Measurements from ENCODE around the gene CPA1. TPM values are rescaled to one million over a fixed set of nuclear protein-coding genes. Genes with fewer than 3 reads are reported as not detected.

CPA1 gene
- total RNA-seq, 1 donor from 2014 or later: not detected

DNA sequence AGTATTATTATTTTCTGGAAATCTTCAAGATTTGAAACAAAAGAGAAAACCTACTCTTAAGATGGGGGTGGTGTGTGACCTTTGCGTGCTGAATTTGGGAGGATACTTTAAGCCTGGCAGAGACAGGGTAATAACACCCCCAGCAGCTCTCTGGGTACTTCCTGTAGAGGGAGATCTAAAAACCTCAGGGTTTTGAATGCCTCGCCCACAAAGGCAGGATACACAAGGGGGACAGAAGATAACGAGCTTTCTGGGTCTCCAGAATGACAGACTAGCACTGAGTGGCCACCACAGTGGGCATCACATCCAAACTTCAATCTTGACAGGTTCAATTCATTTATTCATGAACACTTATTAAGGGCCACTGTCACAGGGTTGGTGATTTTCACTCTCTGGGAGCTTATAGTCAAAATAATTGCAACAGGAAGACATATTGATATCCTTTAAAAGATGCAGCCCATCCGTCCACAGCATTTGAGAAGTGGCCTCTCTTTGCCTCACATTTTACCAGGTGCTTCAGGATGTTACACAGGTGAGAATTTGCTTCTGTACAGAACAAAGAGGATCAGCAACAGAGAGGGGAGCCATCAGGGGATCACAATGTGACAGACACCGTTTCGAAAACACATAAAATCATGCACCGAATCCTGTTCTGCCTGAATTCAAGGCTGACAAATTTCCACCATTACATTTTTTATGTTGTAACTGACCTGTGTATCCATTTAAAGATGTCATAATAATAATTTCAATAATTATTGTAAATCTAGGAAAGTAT, 14.3 kb downstream of the CPA1 start:
- intact Hi-C loops (cut with micrococcal nuclease): loop anchor here (2.0 to 10.0 kb wide), 2 partner anchors 20 to 50 kb away; partner anchors contain the start of gene CEP41

DNA sequence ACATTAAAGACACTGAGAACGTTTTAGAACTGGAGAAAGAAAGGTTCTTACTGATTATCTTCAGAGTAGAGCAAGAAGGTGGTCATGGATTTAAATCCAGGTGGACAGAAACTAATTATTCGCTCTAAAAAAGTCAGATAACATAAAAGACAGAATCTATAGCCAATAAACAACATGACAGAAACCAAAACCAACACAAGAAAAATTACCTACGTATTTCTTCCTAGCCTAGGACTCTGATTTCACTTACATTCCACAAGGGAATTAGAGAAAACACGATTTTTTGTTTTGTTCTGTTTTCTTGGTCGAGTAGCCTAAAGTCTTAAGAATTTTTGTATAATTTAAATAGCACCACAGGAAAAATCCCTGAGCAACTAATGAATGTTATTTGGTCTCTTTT, 15.1 kb downstream of the CPA1 start:
- intact Hi-C loops (cut with micrococcal nuclease): loop anchor here (2.0 to 10.0 kb wide), 2 partner anchors 19 to 49 kb away; partner anchors contain the start of gene CEP41

- intact Hi-C loops (cut with micrococcal nuclease): loop anchor here (10.0 kb wide), 1 partner anchor 49 kb away; the partner anchor contains the start of gene CEP41
Measured at GRCh38 chr7:130396109-130396508, 15.8 kb downstream of the CPA1 start.

DNA sequence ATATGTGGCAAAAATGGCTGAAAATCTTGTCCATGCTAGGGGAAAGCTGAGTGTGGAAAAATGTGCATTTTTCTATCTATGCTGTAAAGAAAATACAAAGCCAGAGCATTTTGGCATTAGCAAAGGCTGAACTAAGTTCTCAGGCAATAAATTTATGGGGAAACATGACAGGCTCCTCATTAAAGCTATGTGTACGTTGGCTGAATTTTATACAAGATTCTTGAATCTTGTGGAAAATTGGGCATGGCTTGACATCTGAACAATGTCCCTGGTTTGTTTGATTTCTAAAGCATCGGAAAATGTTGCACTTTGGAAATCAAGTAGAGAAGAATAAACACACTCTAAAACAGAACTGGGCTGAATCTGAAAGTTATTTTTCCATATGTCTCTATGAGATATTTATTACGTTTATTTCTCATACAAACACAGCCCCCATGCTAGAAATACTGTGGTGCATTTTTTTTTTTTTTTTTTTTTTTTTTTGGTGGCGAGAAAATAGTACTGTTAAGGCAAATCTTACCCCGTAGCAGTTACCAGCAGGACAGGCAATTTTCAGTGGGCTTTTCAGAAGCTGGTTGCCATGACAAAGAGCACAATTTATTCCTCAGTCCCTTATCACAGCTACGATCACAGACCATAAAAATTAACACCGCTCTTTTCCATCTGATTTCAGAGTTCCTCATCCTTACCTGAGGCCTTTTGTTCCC, 16.9 kb downstream of the CPA1 start:
- intact Hi-C loops (cut with micrococcal nuclease): loop anchor here (10.0 kb wide), 1 partner anchor 48 kb away; the partner anchor contains the start of gene CEP41

DNA sequence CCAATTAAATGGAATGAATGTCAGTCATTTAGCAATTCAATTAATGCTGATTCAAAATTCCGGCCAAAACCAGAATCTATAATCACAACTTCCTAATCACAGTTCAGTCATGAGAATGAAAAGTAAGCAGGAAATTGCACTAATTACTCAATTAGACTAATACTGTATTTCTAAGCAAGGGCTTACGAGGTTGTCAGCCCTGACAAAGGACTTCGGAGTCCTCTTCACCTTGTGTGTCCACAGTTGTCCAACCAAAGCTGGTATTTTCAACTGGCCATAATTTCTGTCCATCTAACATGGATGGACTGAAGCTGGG, 17.4 kb downstream of the CPA1 start:
- intact Hi-C loops (cut with micrococcal nuclease): loop anchor here (10.0 kb wide), 1 partner anchor 47 kb away; the partner anchor contains the start of gene CEP41

DNA sequence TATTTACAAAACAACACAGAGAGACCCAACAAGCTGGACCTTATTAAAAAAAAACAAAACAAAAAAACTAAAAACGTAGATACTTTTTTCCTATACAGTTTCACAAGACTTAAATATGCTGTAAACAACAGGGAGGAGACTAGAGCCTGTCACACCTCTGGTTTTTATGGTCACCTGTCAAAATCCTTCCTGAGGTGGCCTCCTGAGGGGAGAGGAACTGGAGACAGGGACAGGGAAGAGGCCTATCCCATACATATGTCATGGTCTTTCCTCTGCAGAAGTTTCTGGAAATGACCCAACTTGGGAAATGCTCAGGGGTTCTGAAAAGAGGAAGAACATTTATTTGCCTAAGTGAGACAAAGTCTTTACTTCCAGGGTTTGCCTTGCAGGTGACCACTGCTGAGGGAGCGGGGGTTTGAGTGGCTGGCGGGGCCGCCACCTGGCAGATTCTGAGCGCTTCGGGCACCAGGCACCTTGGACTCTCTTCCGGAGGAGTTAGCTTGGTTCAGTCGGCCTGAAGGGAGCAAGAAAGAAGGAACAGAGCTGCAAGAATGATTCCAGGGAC, 18.3 kb downstream of the CPA1 start:
- intact Hi-C loops (cut with micrococcal nuclease): loop anchor here (10.0 kb wide), 1 partner anchor 46 kb away; the partner anchor contains the start of gene CEP41

DNA sequence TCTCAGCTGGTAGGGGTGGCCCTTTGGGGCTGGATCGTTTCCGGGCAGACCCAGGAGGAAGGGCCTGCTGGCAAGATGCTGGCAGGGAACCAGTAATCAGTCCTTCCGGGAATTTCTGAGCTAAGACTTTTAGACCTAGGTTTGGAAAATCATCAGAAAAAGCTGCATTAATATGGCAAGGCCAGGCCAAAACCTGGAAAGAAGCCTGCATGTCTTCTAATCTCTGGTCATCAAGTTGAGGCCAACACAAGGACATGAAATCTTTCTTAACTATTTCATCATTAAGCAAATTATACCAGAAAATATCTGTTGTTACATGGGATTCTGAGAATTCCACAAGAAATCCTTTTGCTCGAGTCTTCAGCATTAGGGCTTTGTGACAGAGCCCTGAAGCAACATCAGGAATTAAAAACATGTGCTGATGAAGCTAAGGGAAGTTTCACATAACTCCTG, 19.9 kb downstream of the CPA1 start:
- intact Hi-C loops (cut with micrococcal nuclease): no loop called here

DNA sequence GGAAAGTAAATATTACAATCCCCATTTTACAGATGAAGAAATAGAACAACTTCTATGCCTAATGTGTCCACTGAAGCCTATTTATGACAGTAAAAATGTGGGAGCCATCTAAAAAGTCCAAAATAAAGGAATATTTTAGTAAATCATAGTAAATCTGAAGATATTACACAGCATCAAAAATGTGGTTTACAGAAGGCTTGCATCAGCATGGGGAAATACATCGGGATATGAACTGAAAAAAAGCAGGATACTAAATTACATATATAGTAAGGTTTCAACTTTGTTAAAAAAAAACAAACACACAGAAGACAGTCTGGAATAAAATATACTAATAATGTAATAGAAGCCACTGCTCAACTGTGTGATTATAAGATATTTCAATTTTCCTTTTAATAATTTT, 20.8 kb downstream of the CPA1 start:
- intact Hi-C loops (cut with micrococcal nuclease): no loop called here

- intact Hi-C loops (cut with micrococcal nuclease): no loop called here
Measured at GRCh38 chr7:130401578-130401977, 21.3 kb downstream of the CPA1 start.

GRCh38 chr7:130405003-130405402, 24.7 kb downstream of the CPA1 start:
- intact Hi-C loops (cut with micrococcal nuclease): no loop called here

GRCh38 chr7:130409067-130409711, 28.9 kb downstream of the CPA1 start:
- intact Hi-C loops (cut with micrococcal nuclease): no loop called here

GRCh38 chr7:130409712-130410072, 29.4 kb downstream of the CPA1 start:
- intact Hi-C loops (cut with micrococcal nuclease): no loop called here

- intact Hi-C loops (cut with micrococcal nuclease): no loop called here
Measured at GRCh38 chr7:130410868-130411541, 30.7 kb downstream of the CPA1 start.

- intact Hi-C loops (cut with micrococcal nuclease): no loop called here
Measured at GRCh38 chr7:130413201-130413600, 32.9 kb downstream of the CPA1 start.

DNA sequence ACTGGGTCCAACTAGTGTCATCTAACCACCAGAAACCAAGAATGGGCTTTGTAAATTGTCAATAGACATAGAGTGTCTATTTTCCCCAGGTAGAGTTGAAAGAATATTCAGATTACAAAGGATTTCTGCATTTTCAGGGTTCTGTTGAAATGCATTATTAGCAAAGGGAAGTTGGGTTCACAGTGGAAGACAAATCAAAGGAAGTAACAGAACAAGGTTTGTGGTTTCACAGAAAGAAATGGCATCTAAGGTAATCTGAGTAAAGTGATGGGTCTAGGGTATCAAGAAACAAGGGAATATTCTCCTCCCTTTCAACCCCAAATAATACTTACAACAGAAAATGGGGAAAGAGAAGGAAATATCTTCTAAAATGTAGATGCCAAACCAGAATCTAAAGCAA, 34.7 kb downstream of the CPA1 start:
- intact Hi-C loops (cut with micrococcal nuclease): loop anchor here (2.0 to 5.0 kb wide), 2 partner anchors 20 to 42 kb away; no protein-coding TSS in a partner anchor

DNA sequence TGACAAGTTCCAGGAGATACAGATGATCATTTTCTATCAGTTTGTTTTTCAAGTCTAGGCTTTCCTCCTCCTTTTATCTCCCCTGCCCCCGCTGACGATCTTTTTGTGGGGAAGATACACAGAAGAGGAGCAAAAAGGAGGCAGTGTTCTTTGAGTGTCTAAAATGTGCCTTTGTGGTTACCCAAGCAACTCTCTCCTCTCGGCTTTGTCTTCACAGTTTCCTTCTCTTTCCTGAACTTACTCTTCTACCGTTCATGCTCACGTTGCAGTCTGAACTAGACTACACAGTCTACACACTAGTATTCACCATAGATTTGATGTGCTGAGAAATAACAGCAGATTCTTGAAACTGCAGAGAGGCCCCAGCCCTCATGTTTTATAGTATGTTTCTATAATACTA, 36.9 kb downstream of the CPA1 start:
- intact Hi-C loops (cut with micrococcal nuclease): loop anchor here (5.0 kb wide), 1 partner anchor 40 kb away; no protein-coding TSS in a partner anchor

- intact Hi-C loops (cut with micrococcal nuclease): loop anchor here (5.0 kb wide), 1 partner anchor 39 kb away; no protein-coding TSS in a partner anchor
Measured at GRCh38 chr7:130418306-130418705, 38.0 kb downstream of the CPA1 start.

DNA sequence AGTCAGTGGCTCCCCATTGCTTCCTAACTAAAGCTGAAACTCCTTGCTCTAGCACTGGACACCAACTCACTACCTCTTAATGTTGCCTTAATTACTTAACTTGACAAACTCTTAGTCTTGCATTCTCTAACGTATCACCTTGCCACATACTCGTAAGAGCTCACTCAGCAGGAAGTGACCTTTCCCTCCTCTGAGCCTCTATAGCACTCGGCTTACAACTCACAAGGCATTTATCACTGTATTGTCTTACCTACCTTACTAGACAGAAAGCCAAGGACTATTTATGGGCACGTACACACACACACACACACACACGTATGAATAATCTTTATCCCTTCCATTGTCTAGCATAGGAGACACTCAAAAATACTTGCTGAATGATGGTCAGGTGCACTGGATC, 39.4 kb downstream of the CPA1 start:
- intact Hi-C loops (cut with micrococcal nuclease): loop anchor here (5.0 kb wide), 1 partner anchor 38 kb away; no protein-coding TSS in a partner anchor

DNA sequence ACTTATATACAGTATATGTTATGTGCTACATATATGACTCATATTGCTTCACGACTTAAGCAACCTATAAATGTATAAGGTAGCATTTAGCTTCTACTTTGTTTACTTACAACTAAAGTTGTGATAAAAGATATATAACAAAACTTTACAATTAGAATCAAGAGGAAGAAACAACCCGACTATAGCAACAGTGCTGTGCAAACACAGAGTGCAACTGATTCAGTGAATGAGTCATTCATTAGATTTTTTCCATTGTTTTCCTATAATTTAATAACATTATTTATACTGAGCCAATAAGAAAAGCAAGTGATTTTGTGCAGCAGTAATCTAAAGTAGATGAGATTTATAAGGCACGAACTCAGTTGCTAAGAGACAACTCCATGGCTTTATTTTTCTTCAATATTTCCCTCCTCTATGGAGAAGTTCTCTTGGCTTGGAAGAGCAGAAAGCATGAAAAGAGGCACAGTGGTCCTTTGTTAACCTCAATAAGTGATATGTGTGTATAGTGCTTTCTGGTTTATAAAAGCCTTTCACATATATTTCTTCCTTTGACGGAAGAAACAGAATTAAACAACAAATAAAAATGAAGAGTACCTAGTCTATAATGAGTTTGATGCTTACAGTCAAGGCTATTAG, 40.8 kb downstream of the CPA1 start:
- intact Hi-C loops (cut with micrococcal nuclease): no loop called here

DNA sequence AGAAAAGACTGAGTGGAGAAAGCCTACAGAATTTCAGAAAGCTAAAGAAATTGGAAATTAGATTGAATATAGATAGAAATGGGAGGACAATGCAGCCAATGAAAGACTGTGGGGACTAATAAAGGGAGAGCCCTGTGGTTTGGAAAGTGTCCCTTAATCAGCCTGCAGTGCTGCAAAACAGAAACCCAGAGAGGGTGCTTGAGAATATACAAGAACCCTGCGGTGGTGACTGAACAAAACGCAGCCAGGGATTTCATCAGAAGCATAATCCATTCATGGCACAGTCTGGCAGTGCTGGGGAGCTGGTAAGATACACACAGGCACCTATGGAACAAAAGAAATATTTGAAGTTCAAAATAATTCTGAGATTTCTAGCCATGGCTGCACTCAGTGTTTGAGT, 41.4 kb downstream of the CPA1 start:
- intact Hi-C loops (cut with micrococcal nuclease): no loop called here
